ENCODE measurements around the gene GLIS1.

- TF ChIP-seq, protein P1, sequence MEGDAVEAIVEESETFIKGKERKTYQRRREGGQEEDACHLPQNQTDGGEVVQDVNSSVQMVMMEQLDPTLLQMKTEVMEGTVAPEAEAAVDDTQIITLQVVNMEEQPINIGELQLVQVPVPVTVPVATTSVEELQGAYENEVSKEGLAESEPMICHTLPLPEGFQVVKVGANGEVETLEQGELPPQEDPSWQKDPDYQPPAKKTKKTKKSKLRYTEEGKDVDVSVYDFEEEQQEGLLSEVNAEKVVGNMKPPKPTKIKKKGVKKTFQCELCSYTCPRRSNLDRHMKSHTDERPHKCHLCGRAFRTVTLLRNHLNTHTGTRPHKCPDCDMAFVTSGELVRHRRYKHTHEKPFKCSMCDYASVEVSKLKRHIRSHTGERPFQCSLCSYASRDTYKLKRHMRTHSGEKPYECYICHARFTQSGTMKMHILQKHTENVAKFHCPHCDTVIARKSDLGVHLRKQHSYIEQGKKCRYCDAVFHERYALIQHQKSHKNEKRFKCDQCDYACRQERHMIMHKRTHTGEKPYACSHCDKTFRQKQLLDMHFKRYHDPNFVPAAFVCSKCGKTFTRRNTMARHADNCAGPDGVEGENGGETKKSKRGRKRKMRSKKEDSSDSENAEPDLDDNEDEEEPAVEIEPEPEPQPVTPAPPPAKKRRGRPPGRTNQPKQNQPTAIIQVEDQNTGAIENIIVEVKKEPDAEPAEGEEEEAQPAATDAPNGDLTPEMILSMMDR (IDR thresholded peaks at IDR 0.05; ENCODE audit: low read depth, low read length), result peak; percentile 72
- TF ChIP-seq POLR2A (IDR thresholded peaks at IDR 0.05; ENCODE audit: extremely low read depth, insufficient read length), result no peak
Measured at GRCh38 chr1:53754484-53755312, 15.7 kb upstream of the GLIS1 start.

Data from NB4 (cell line).